Measurements from ENCODE around the gene PPIL6. TPM values are rescaled to one million over a fixed set of nuclear protein-coding genes. Genes with fewer than 3 reads are reported as not detected.

The PPIL6 gene
- polyA plus RNA-seq, 1 of the 3 experiments (the other 2 are of a cell fraction): 1.1 TPM

DNA sequence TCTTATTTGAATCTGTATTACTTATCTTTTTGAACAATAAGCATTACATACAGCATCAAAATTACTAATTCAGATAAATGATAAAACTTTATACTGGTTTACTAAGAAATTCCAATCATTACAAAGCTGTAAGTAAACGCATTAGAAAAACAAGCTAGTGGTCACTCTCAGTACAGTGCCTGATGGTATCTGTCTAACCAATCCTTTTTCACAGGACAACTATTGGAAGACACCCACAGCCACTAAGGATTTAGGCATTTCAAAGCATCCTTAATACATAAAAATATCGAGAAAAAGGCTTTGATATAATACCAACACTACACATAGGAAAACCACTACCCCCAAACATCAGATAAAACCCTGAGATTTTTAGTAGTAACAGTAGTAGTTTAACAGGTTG, 60.7 kb downstream of the PPIL6 start:
- peaks cover 8% of the 10 kb centered on the region for H3F3A ChIP-seq (replicated peaks; ENCODE audit: insufficient read depth)
- peaks cover 67% of the 10 kb centered on the region for H3K79me2 ChIP-seq (ENCODE audit: insufficient read depth)
- CTCF ChIA-PET: interaction anchor here (1.0 to 1.7 kb wide), 3 partner anchors 9 to 192 kb away, joined by 4 to 13 read pairs (median 4); no protein-coding TSS in a partner anchor
- DNase-seq: no peak
- H3K4me1 ChIP-seq (ENCODE audit: control insufficient read depth in 1 of 2, insufficient read depth in 2 of 2, low read depth in 1 of 2, low read length in 1 of 2): peaks cover 10 to 15% of the 10 kb centered on the region in 2 experiments; a peak in 2 of 4 replicates
- H4K20me1 ChIP-seq (ENCODE audit: insufficient read depth): peaks cover 53% of the 10 kb centered on the region
- H3K27ac ChIP-seq (ENCODE audit: low read depth in 2 of 2, low read length in 1 of 2): peak overlapping the region in 1 of 2 experiments; percentile 96; a peak in 1 of 4 replicates
- no peak overlapping the region for H2AFZ ChIP-seq (ENCODE audit: low read depth)
- no peaks in the 10 kb centered on the region for H3K9me2 ChIP-seq
- 25% methylated on average over 2 of the region's 2 CpGs for whole genome bisulfite sequencing (ENCODE audit: low lambda C conversion rate)
- TF ChIP-seq PBX3 (IDR thresholded peaks at IDR 0.05) (no peak), EP300 (IDR thresholded peaks at IDR 0.05; ENCODE audit: borderline replicate concordance in 1 of 2, low read depth in 1 of 2, low read length in 1 of 2) (no peak), FOSL2 (IDR thresholded peaks at IDR 0.05; ENCODE audit: borderline replicate concordance, low read depth) (peak; percentile 22; the same call in 1 of the 2 replicates), FOXJ3 (CRISPR knock-in tag; IDR thresholded peaks at IDR 0.05) (no peak), MAX (IDR thresholded peaks at IDR 0.05; ENCODE audit: low read depth) (no peak)
- peaks cover 29 to 41% of the 10 kb centered on the region in 2 experiments for H3K36me3 ChIP-seq (replicated peaks in 1 of 2; ENCODE audit: control insufficient read depth in 1 of 2, insufficient read depth in 2 of 2, low read length in 1 of 2)
- no peaks in the 10 kb centered on the region for H3K9me3 ChIP-seq
- H3K4me2 ChIP-seq: peak overlapping the region; percentile 87
- peak overlapping the region; percentile 95; the same call in 1 of the 2 replicates for H3K9ac ChIP-seq
- no peaks in the 10 kb centered on the region for H3K27me3 ChIP-seq (ENCODE audit: insufficient read depth)
- POLR2A ChIA-PET: no interaction called here
- peak overlapping the region; percentile 86 to 95; a peak in 3 of 4 replicates for H3K4me3 ChIP-seq (ENCODE audit: low read depth in 2 of 2, low read length in 1 of 2)

DNA sequence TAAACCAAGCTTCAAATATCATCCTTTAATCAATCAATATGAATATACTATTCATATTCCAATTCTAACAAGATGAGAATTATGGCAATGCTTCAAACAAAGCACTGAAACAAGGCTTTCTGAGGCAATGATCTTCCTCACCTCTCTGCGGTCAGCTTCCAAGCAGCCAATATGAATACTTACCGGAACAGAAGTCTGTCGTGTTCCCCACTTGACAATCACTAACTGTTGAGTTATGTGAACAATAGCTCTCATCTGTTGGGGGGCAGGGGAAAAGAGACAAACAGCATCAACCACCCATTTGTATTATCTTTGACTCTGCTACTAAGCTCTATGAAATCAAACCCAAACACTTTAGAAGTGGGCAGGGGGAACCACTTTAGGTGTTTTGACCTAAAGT, 62.7 kb downstream of the PPIL6 start:
- H3K4me1 ChIP-seq (ENCODE audit: control insufficient read depth in 1 of 2, insufficient read depth in 2 of 2, low read depth in 1 of 2, low read length in 1 of 2): peaks cover 4 to 6% of the 10 kb centered on the region in 2 experiments; a peak in 2 of 4 replicates
- H3K4me3 ChIP-seq (ENCODE audit: low read depth in 2 of 2, low read length in 1 of 2): no peak overlapping the region
- H3K9me3 ChIP-seq: no peaks in the 10 kb centered on the region
- H3K9me2 ChIP-seq: no peaks in the 10 kb centered on the region
- POLR2A ChIA-PET: interaction anchor here (1.1 kb wide), 1 partner anchor 27 kb away, joined by 3 read pairs; no protein-coding TSS in a partner anchor
- WGBS (ENCODE audit: low lambda C conversion rate): 93% methylated on average over 3 of the region's 3 CpGs
- H4K20me1 ChIP-seq (ENCODE audit: insufficient read depth): peaks cover 53% of the 10 kb centered on the region
- no peak for DNase-seq
- H3K27ac ChIP-seq (ENCODE audit: low read depth in 2 of 2, low read length in 1 of 2): no peak overlapping the region
- H2AFZ ChIP-seq (ENCODE audit: low read depth): no peak overlapping the region
- H3K4me2 ChIP-seq: no peak overlapping the region
- H3K36me3 ChIP-seq (replicated peaks in 1 of 2; ENCODE audit: control insufficient read depth in 1 of 2, insufficient read depth in 2 of 2, low read length in 1 of 2): peaks cover 47 to 59% of the 10 kb centered on the region in 2 experiments
- H3K9ac ChIP-seq: no peak overlapping the region
- H3K79me2 ChIP-seq (ENCODE audit: insufficient read depth): peaks cover 82% of the 10 kb centered on the region
- H3F3A ChIP-seq (replicated peaks; ENCODE audit: insufficient read depth): peaks cover 8% of the 10 kb centered on the region
- TF ChIP-seq CHD2 (IDR thresholded peaks at IDR 0.05; ENCODE audit: low read length, partially characterized antibody) (no peak), FOXM1 (IDR thresholded peaks at IDR 0.05; ENCODE audit: low read depth) (no peak), ELF1 (IDR thresholded peaks at IDR 0.05) (no peak), YY1 (IDR thresholded peaks at IDR 0.05; ENCODE audit: low read depth) (no peak), JUND (IDR thresholded peaks at IDR 0.05) (no peak), MEF2A (IDR thresholded peaks at IDR 0.05; ENCODE audit: borderline replicate concordance, low read depth) (no peak), RFX5 (IDR thresholded peaks at IDR 0.05; ENCODE audit: low read length) (no peak), FOXJ3 (CRISPR knock-in tag; IDR thresholded peaks at IDR 0.05) (no peak), ZBTB33 (IDR thresholded peaks at IDR 0.05; ENCODE audit: borderline replicate concordance, low read depth) (no peak), USF2 (IDR thresholded peaks at IDR 0.05; ENCODE audit: borderline replicate concordance, low read depth, low read length) (no peak)
- TF ChIP-seq, protein P1, sequence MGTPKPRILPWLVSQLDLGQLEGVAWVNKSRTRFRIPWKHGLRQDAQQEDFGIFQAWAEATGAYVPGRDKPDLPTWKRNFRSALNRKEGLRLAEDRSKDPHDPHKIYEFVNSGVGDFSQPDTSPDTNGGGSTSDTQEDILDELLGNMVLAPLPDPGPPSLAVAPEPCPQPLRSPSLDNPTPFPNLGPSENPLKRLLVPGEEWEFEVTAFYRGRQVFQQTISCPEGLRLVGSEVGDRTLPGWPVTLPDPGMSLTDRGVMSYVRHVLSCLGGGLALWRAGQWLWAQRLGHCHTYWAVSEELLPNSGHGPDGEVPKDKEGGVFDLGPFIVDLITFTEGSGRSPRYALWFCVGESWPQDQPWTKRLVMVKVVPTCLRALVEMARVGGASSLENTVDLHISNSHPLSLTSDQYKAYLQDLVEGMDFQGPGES (IDR thresholded peaks at IDR 0.05; ENCODE audit: low read depth, low read length): no peak
- CTCF ChIA-PET: interaction anchor here (1.1 to 2.7 kb wide), 4 partner anchors 12 to 485 kb away, joined by 3 to 12 read pairs (median 7); no protein-coding TSS in a partner anchor
- no peaks in the 10 kb centered on the region for H3K27me3 ChIP-seq (ENCODE audit: insufficient read depth)
